ENCODE measurements around the gene SEMA6B. TPM values are rescaled to one million over a fixed set of nuclear protein-coding genes. Genes with fewer than 3 reads are reported as not detected.
"Not testable (repeated sequence)": the region's sequence is repeated elsewhere in the genome, so short reads cannot be mapped to it uniquely, and the experiment has no call there.

SEMA6B gene
- total RNA-seq, 1 donor from 2014 or later = 35.1 TPM

DNA sequence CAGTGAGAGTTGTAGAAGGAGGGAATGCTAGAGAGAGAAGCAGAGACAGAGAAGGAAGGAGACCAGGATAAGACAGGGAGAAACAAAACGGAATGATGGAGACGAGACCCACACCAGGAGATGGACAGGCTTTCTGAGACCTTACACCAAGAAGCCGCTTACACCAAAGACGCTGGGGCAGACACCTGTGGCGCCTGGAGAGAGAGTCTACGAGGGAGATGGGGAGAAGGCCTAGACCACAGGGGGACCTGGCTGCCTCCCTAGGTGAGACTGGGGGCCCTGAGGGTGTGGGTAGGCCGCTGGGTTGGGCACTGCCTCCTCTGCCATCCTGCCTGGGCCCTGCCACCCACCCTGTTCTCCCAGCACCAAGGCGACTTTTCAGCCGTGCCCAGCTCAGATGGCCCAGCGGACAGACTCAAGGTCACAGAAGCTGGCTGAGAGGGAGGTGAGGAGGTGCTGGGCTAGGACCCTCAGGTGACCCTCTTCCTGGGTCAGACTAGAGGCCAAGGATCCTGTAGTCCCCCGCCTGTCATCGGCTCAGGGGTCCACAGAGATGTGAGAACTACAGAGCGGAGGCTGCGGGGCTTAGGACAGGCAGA is 29.5 kb downstream of the SEMA6B start:
- DNase-seq (ENCODE audit: low spot score) = no peak

DNA sequence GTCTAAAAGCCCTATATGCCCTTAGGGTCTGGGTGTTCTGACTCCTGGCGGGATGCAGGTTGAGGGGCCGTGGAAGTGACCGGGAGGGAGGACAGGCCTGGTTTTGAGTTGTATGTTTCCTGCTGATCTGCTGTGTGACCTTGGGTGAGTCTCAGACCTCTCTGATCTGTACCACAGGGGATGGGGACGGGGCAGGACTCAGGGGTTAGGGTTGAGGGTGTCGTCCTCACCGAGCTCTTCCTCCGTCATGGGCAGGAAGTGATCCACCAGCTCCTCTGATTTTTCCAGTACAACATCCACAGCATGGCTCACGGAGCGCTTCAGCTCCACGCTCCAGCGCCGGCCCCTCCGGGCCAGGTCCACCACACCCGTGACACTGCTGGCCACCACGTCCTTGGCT is 30.6 kb downstream of the SEMA6B start:
- no peak for DNase-seq (ENCODE audit: low spot score)

DNA sequence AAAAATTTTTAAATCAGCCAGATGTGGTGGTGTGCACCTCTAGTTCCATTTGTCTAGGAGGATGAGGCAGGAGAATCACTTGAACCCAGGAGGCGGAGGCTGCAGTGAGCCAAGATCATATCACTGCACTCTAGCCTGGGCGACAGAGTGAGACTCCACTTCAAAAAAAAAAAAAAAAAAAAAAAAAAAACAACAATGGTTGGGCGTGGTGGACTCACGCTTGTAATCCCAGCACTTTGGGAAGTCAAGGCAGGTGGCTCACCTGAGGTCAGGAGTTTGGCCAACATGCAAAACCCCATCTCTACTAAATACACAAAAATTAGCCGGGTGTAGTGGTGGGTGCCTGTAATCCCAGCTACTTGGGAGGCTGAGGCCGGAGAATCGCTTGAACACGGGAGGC is 32.1 kb downstream of the SEMA6B start:
- DNase-seq (ENCODE audit: low spot score) = not testable (repeated sequence)

DNA sequence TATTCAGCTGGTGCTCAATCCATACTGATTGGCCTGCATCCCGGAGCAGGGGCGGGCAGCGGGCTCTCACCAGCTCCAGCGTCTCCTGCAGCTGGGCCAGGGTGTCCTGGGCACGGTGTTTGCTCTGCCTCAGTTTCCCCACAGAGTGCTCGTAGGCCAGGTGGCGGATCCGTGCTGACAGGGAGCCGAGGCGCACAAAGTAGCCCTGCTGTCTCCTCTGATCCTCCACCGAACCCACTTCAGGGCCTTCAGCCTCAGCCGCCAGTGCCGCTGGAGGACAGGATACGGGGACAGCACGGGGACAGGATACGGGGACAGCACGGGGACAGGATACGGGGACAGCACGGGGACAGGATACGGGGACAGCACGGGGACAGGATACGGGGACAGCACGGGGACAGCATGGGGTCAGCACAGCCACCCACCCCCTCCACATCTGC is 33.9 kb downstream of the SEMA6B start:
- no peak for DNase-seq (ENCODE audit: low spot score)

DNA sequence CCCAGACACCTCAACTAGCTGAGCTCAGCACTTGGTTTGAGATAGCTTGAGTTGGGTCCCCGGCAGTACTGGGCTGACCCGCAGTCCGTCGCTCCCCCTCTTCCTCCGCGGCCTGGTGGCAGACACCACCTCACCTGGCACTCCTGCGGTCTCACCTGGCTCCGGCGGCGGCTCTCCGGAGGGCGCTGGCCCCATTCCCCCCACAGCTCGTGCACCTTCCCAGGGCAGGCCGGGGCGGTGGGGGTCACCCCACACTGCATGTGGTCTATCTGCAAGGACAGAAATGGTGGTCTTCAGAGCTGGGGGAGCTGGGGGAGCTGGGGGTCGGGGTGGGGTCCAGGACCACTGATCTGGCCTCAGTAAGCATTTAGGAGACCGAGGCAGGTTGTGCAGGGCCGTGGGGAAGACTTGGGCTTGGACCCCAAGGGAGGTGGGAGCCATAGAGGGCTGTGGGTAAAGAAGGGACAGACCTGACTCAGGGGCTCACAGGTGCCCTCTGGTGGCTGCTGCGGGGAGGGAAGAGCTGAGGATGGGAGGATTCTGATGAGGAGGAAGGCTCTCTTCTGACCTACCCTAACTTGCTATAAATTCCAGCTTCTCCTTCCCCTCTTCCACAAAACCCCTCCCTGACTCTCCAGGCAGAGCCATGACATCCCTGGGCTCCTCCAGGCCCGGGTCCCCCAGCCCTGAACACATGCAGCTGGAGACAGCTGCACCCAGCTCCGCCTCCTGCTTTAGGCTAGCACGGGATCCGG is 34.5 kb downstream of the SEMA6B start:
- no peak for DNase-seq (ENCODE audit: low spot score)

DNA sequence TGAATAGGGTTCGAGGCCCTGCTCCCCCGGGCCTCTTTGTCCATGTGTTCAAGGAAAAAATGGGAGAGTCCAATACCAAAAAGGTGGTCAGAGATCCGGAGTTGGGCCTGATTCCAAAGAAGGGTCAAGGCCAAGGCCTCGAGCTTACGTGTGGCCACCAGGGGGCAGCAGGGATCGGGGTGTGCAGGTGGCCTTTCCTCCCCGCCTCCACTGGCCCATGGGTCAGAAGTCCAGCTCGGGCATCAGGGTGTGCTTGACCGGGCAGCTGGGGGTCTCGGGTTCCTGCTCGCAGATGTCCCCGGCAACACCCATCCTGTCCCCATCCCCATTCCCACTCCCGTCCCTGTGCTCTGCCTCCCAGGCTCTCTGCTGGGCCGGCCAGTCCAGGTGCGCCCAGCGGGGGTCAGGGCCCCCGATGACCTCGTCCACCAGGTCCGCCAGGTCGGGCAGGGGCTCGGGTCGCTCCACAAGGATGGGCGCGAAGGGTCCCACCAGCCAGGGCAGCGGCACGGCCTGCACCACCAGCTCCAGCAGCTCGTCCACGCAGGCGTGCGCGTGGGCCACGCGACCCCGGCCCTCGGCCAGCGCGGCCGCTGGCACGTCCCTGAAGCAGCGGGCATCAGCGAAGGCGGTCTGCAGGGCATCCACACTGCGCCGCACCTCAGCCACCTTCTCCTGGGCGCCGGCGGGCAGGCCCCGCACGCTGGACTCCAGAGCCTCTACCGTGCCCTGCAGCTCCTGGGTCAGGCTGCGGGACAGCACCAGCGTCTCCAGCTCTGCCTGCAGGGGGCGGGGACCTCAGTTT is 36.0 kb downstream of the SEMA6B start:
- DNase-seq (ENCODE audit: low spot score) = no peak

DNA sequence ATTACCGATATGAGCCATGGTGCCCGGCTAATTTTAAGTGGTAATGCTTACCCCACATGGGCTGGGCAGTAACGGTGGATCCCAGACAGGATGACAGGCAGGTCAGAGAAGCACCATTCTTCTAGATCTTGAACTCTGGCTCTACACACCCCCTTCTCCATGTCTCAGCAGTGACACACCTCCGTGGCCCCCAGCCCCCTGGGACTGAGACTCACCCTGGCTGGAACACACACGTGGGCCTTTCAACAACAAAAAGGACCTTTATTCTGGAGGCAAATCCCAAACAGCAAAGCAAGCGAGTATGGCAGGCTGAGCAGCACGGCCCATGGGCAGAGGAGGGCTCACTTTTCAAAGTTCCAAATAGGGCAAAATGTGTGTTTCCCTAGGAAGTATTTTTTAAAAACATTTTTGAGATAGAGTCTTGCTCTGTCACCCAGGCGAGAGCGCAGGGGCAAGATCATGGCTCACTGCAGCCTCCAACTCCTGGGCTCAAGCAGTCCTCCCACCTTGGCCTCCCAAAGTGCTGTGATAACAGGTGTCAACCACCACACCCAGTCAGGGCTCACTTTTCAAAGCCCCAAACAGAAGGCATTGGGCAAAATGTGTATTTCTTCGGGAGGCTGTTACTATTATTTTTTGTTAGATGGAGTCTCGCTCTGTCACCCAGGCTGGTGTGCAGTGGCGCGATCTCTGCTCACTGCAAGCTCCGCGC is 37.0 kb downstream of the SEMA6B start:
- DNase-seq (ENCODE audit: low spot score) = no peak

DNA sequence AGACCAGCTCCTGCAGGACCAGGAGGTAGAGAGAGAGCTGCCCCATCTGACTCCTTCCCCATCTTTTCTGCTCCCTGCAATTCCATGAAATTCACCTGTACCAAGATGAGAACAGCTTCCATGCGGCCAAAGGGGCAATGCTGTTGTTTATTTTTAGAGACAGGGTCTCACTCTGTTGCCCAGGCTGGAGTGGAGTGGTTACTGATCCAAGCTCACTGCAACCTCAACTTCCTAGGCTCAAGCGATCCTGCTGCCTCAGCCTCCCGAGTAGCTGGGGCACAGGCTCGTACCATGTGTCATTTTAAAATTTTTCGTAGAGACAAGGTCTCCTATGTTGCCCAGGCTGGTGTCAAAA is 37.6 kb downstream of the SEMA6B start:
- DNase-seq (ENCODE audit: low spot score) = no peak

DNA sequence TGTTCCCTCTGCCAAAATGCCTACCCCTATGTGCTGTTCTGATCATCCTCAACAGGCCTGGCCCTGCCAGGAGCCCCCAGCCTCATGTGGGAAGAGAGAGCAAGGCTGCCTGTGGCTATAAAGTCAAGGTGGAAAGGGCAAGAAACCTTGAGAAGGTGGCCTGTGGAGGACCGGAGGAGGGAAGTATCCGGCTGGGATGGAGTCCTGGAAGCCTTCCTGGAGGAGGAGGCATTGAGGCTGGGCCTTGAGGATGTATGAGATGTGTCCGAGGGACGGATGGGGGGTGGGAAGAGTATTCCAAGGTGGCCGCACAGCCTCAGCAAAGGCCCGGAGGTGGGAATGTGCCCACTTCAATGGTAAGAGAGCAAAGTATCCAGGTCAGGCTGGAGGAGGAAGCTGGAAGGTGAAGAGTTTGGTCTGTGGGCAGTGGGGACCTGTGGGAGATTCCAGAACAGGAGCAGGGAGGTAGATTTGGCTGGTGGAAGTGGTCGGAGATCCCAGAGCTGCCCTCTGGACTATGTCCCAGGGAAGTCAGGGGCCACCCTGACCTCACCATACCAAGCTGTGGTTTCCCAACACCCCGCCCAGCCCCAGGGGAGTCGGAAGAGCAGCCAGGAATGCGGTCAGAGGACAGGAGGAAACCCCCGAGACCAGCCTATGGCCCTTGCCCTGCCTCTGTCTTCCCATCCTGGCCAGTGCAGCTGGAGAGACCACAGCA is 38.2 kb downstream of the SEMA6B start:
- no peak for DNase-seq (ENCODE audit: low spot score)

DNA sequence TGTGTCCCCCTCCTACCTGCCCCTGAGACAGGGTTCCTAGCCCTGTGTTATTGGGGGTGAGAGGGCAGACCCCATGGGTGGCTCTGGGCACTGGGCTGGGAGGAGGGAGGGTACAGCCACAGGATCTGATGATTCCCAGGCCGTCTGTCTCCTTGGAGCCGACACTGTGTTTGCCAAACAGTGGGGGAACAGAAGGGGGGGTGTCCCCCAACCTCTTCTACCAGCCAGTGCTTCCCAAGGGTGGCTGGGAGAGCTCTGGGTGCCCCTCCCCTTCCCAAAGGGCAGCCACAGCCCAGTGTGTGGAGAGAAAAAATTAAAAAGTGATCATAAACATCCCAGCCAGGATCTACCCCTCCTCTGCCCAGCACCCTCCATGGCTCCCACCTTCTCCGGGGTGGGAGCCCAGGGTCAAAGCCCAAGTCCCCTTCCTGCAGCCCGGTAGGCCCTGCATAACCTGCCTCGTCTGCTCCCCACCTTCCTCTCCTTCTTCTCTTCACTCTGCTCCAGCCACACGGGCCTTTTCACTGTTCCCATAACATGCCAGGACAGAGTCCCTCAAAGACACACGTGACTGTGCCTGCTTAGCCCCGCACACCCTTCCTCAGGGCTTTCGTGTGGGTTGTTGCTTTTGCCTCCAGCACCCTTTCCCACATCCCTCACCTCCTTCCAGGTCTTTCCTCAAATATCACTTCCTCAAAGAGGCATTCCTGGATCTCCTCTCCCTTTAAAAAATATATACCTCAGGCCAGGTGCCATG is 39.8 kb downstream of the SEMA6B start:
- no peak for DNase-seq (ENCODE audit: low spot score)

DNA sequence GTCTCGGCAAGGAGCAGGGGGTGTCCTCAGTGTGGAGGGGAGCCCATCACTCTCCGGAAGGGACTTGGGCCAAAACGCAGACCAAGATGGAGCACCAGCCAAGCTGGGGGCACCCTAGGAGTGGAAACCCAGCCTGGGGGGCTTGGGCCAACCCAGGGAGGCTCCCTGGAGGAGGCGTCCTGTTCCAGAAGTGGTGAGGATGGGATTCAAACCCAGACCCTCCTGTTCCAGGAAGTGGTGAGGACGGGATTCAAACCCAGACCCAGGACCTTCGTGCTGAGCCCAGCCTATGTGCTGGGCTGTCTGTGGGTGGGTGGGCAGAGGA is 40.4 kb downstream of the SEMA6B start:
- no peak for DNase-seq (ENCODE audit: low spot score)

DNA sequence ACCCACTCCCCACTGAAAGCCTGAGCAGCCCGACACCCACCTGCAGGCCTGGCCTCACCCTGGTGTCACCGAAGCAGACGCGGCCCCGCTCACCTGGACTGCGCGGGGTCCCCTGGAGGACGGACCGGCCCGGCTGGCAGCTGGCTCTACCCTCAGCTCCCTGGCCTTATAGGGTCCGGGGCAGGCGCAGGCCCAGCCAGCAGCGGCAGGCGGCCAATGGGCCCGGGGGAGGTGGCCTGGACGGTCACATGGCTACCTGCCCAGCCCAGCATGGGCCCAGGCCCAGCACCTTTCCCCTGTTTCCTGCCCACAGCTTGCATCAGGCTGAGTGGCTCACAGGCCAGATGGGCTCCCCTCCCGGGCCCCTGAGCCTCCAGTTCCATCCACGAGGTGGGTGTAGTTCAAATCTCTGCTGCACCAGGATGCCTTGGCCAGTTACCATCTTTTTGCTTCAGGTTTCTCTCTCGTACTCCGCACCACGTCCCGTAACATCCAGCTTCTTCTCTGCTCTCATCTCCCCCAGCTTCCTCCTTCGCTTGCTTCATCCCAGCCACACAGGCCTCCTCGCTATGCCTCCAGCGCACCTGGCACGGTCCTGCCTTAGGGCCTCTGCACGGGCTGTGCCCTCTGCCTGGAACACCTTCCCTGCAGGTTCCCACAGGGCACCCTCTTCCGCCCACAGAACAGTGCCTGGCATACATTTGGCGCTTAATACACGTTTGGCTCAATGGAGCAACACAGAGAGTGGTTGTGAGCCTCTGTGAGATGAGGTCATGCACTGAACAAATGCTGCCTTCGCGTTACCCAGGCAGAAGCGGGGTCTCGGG is 40.9 kb downstream of the SEMA6B start, which contains the start of gene PLIN4:
TSS of gene PLIN4 (minus strand) at position 142 of the 827 bp plus-strand sequence. CDS start 214 bp downstream, outside the sequence.
- DNase-seq (ENCODE audit: low spot score) = no peak

DNA sequence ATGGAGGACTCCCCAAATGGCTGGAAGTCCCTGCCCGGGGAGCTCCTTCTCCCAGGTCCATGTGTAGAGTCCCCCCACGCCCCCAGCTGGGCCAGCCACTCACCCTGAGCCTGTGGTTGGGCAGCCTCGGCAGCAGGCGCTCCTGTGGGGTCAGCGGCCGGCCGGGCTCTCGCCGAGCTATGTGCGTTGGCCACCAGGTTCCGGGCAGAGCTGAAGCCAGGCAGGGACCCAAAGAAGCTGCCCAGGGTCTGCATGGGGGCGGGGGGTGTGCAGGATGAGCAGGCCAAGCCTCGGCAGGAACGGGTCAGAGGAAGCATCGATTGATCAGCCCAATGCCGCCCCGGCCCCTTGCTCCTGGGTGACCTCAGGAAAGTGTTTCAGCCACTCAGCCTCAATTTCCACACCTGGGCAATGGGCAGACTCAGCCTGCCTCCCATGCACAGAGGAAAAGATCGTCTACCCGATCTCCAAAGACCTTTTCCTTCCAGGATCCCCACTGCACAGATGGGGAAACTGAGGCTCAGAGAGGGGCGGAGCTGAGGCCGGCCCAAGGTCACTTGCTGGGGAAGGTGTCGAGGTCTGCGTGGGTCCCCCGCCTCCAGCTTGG is 41.9 kb downstream of the SEMA6B start:
- no peak for DNase-seq (ENCODE audit: low spot score)

DNA sequence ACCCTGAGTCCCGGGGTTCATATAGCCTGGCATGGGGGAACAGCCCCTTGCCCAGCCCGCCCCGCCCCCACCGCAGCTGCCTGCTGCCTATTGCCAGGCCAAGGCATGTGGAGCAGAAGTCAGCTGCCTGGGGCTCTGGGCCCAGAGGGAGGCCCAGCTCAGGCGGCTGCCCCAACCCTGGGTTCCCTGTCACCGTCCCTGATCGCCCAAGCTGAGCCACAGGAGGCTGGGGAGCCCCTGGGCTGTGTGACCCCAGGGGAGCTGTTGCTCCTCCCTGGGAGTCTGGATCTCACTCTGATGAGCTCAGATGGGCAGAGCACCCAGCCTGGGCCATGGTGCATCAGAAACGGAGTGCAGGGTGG is 42.6 kb downstream of the SEMA6B start:
- no peak for DNase-seq (ENCODE audit: low spot score)

DNA sequence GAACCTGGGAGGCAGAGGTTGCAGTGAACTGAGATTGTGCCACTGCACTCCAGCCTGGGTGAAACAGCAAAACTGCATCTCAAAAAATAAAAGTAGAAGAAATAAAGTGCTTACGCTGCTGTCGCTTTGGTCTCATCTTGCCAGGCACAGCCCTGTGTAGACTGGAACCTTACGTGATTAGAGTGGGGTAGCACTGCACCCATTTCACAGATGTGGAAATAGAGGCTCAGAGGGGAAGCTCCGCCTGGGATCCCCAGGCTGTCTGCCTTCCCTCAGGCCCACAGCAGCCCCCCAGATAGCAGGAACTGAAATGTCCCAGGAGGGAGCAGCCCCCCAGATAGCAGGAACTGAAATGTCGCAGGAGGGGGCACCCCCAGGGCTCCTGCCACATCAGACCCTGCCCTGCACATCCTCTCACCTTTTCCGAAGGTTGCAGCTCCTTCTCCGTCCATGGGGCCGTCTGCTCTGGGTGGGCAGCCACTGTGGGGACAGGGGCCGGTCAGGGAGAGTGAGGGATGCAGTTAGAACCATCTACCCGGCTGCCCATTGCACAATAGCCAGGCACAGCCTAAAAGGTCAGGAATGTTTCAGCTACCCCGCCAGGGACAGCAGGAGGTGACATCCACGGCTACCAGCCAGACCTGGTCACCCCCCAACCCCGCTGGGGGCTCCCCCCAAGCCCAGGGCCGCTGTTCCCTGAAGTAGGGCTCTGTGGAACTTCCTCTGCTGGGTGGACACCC is 43.1 kb downstream of the SEMA6B start:
- DNase-seq (ENCODE audit: low spot score) = no peak

DNA sequence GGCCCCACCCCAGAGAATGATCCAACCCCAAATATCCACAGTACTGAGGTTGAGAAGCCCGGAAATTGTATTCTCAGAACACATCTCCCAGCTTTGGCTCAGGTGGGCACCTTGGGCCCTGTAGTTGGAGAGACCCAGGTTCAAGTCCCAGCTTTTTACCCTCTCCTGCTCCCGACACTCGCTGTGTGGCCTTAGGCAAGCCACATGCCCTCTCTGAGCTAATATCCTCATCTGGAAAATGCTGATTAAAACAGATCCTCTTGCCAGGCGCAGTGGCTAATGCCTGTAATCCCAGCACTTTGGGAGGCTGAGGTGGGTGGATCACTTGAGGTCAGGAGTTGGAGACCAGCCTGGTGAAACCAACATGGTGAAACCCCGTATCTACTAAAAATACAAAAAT is 43.8 kb downstream of the SEMA6B start:
- no peak for DNase-seq (ENCODE audit: low spot score)

DNA sequence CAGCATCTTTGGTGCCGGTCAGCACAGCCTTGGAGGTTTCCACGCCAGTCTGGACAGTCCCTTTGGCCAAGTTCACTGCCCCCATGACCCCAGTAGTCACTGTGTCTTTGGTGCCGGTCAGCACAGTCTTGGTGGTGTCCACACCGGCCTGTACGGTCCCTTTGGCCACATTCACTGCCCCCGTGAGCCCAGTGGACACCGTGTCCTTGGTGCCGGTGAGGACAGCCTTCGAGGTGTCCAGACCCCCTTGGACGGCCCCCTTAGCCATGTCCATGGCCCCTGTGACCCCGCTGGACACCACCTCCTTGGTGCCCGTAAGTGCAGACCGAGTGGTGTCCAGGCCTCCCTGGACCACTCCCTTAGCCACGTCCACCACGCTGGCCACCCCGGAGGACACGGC is 46.2 kb downstream of the SEMA6B start:
- DNase-seq (ENCODE audit: low spot score) = no peak

DNA sequence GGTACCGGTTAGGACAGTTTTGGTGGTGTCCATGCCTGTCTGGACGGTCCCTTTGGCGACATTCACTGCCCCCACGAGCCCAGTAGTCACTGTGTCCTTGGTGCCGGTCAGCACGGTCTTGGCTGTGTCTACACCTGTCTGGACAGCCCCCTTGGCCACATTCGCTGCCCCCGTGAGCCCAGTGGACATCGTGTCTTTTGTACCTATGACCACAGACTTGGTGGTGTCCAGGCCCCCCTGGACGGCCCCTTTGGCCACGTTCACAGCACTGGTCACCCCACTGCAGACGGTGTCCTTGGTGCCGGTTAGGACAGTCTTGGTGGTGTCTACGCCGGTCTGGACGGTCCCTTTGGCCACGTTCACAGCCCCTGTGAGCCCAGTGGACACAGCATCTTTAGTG is 47.4 kb downstream of the SEMA6B start:
- DNase-seq (ENCODE audit: low spot score) = no peak
